H1 (cell line): Measurements from ENCODE around the gene UBE2O. TPM values are rescaled to one million over a fixed set of nuclear protein-coding genes. Genes with fewer than 3 reads are reported as not detected.
A peak's percentile ranks its signal among the peaks of the same experiment; 100 is the strongest.

Experiments used
- CTCF ChIA-PET: fragments of 300-600 bp; sonication (Branson Sonifier 250); formaldehyde crosslinking; loops from one replicate; lab custom pipeline; 2021; ENCODE audit not compliant: partially characterized antibody; lab: Charles Lee
- POLR2A ChIA-PET: fragments of 300-600 bp; sonication (Branson Sonifier 250); formaldehyde crosslinking; loops from one replicate; lab custom pipeline; 2021; ENCODE audit warnings: inconsistent platforms; ENCODE audit not compliant: partially characterized antibody; lab: Charles Lee
- DNase-seq, 2 experiments: peaks; one replicate each; pipeline versions ENCODE4 v3.0.0 to v3.0.0-alpha.2; 2010 to 2022; ENCODE audit warnings: low spot score in 2 of 2, low read depth in 1 of 2, mixed read lengths in 1 of 2
- FAIRE-seq: peaks from 2 replicates; lab custom pipeline; 2011; peaks lifted over from hg19 to GRCh38; lab: Jason Lieb, UNC
- H2AFZ ChIP-seq: 2 replicates; pipeline ENCODE4 v1.8.1; 2012; ENCODE audit warnings: low read length, inconsistent platforms
- H2AK5ac ChIP-seq: 2 replicates; pipeline ENCODE4 v1.6.1; 2013; ENCODE audit warnings: low read depth, low read length
- H2BK120ac ChIP-seq: replicated peaks from 2 replicates; pipeline ENCODE3; 2013; ENCODE audit warnings: low read depth, low read length, inconsistent platforms
- H2BK12ac ChIP-seq: 2 replicates; pipeline ENCODE4 v1.6.1; 2013; ENCODE audit warnings: low read depth, low read length
- H2BK15ac ChIP-seq: 2 replicates; pipeline ENCODE4 v1.6.1; 2013; ENCODE audit warnings: low read length
- H2BK20ac ChIP-seq: 2 replicates; pipeline ENCODE4 v1.6.1; 2013; ENCODE audit warnings: low read length
- H2BK5ac ChIP-seq: 2 replicates; pipeline ENCODE4 v1.6.1; 2013; ENCODE audit warnings: low read depth, low read length
- H3K14ac ChIP-seq: 2 replicates; pipeline ENCODE4 v1.6.1; 2013; ENCODE audit warnings: inconsistent platforms; ENCODE audit not compliant: insufficient read length
- H3K18ac ChIP-seq: 2 replicates; pipeline ENCODE4 v1.6.1; 2013; ENCODE audit warnings: low read length; ENCODE audit errors: extremely low read depth
- H3K23ac ChIP-seq: 2 replicates; pipeline ENCODE4 v1.6.1; 2013; ENCODE audit warnings: inconsistent platforms; ENCODE audit not compliant: insufficient read length
- H3K23me2 ChIP-seq: 2 replicates; pipeline ENCODE4 v1.6.1; 2013; ENCODE audit warnings: low read depth, low read length
- H3K27ac ChIP-seq: 2 replicates; pipeline ENCODE4 v1.6.1; 2011; ENCODE audit warnings: low read depth, low read length, inconsistent platforms
- H3K27me3 ChIP-seq, 4 experiments: replicated peaks in 1 of 4; 1 replicate in 1 of 4; 2 replicates in 3 of 4; pipeline versions ENCODE4 v1.6.1 to v1.8.1; 2011 to 2013; ENCODE audit warnings: low read length in 3 of 4, mild to moderate bottlenecking in 3 of 4, inconsistent platforms in 2 of 4, mixed read lengths in 2 of 4, moderate library complexity in 1 of 4; ENCODE audit not compliant: control insufficient read depth in 3 of 4, insufficient read depth in 3 of 4; ENCODE audit errors: extremely low read depth in 1 of 4
- H3K36me3 ChIP-seq, 4 experiments: 2 replicates each; pipeline versions ENCODE4 v1.6.1 to v1.8.1; 2011 to 2013; ENCODE audit warnings: mild to moderate bottlenecking in 4 of 4, low read length in 3 of 4, moderate library complexity in 2 of 4, control low read depth in 1 of 4, inconsistent platforms in 1 of 4; ENCODE audit not compliant: insufficient read depth in 4 of 4, control insufficient read depth in 2 of 4
- H3K4ac ChIP-seq: replicated peaks from 2 replicates; pipeline ENCODE3; 2013; ENCODE audit warnings: low read length, low read depth, mixed read lengths, inconsistent platforms; ENCODE audit not compliant: insufficient read length
- H3K4me1 ChIP-seq, 4 experiments: replicated peaks in 1 of 4; 1 replicate in 1 of 4; 2 replicates in 3 of 4; pipeline versions ENCODE4 v1.6.1 to v1.8.1; 2011 to 2013; ENCODE audit warnings: low read length in 3 of 4, inconsistent platforms in 2 of 4, mixed read lengths in 1 of 4; ENCODE audit not compliant: insufficient read depth in 4 of 4, control insufficient read depth in 3 of 4
- H3K4me2 ChIP-seq, 2 experiments: 2 replicates each; pipeline versions ENCODE4 v1.6.1 to v1.8.1; 2011 to 2013; ENCODE audit warnings: low read depth in 2 of 2, low read length in 2 of 2, control low read depth in 1 of 2, inconsistent platforms in 1 of 2, mild to moderate bottlenecking in 1 of 2; ENCODE audit not compliant: insufficient read depth in 1 of 2
- H3K4me3 ChIP-seq, 4 experiments: fragments of 200-600, 300-600 bp in 1 of 4; sonication (generic), shearing (Covaris generic), sonication (Bioruptor Twin) in 1 of 4; 2 replicates each; pipeline versions ENCODE4 v1.5.1 to v1.8.1; 2011 to 2016; ENCODE audit warnings: low read length in 4 of 4, low read depth in 3 of 4, control low read depth in 2 of 4, inconsistent platforms in 2 of 4, mild to moderate bottlenecking in 2 of 4, mixed read lengths in 1 of 4, moderate library complexity in 1 of 4; ENCODE audit not compliant: insufficient read depth in 2 of 4; ENCODE audit errors: extremely low read depth in 1 of 4
- H3K56ac ChIP-seq: replicated peaks from 2 replicates; pipeline ENCODE3; 2013; ENCODE audit warnings: low read depth, mild to moderate bottlenecking, mixed read lengths, low read length, inconsistent platforms; ENCODE audit not compliant: insufficient read length
- H3K79me1 ChIP-seq: 2 replicates; pipeline ENCODE4 v1.6.1; 2013; ENCODE audit warnings: low read depth, low read length, control low read depth
- H3K79me2 ChIP-seq, 2 experiments: 2 replicates each; pipeline versions ENCODE4 v1.6.1 to v1.8.1; 2012 to 2013; ENCODE audit warnings: low read length in 2 of 2, mild to moderate bottlenecking in 2 of 2, inconsistent platforms in 1 of 2; ENCODE audit not compliant: insufficient read depth in 2 of 2, control insufficient read depth in 1 of 2
- H3K9ac ChIP-seq, 4 experiments: replicated peaks in 1 of 4; 1 replicate in 1 of 4; 2 replicates in 3 of 4; pipeline versions ENCODE4 v1.6.1 to v1.8.1; 2011 to 2013; ENCODE audit warnings: low read depth in 3 of 4, low read length in 3 of 4, control low read depth in 2 of 4, mild to moderate bottlenecking in 2 of 4, moderate library complexity in 2 of 4, inconsistent platforms in 1 of 4; ENCODE audit errors: extremely low read depth in 1 of 4
- H3K9me3 ChIP-seq, 2 experiments: 2 replicates each; pipeline versions ENCODE4 v1.6.1 to v1.8.1; 2012 to 2013; ENCODE audit warnings: mild to moderate bottlenecking in 2 of 2, moderate library complexity in 2 of 2, control low read depth in 1 of 2, inconsistent platforms in 1 of 2, low read depth in 1 of 2, low read length in 1 of 2, mixed read lengths in 1 of 2; ENCODE audit not compliant: insufficient read depth in 2 of 2
- H4K20me1 ChIP-seq, 2 experiments: replicated peaks in 1 of 2; 2 replicates each; pipeline versions ENCODE3 to v1.8.1; 2011 to 2013; ENCODE audit warnings: inconsistent platforms in 2 of 2, low read length in 2 of 2, mild to moderate bottlenecking in 1 of 2; ENCODE audit not compliant: insufficient read depth in 2 of 2, control insufficient read depth in 1 of 2
- H4K5ac ChIP-seq: 2 replicates; pipeline ENCODE4 v1.6.1; 2013; ENCODE audit warnings: low read length, low read depth, mixed read lengths, inconsistent platforms; ENCODE audit not compliant: insufficient read length
- H4K8ac ChIP-seq: 2 replicates; pipeline ENCODE4 v1.8.0; 2013; ENCODE audit warnings: mild to moderate bottlenecking, moderate library complexity, low read length, inconsistent platforms; ENCODE audit not compliant: insufficient read depth; ENCODE audit errors: extremely low read depth
- H4K91ac ChIP-seq: replicated peaks from 2 replicates; pipeline ENCODE3; 2013; ENCODE audit warnings: low read length, mixed read lengths, inconsistent platforms; ENCODE audit not compliant: insufficient read length
- CTBP2 ChIP-seq: IDR thresholded peaks from 2 replicates; pipeline ENCODE4 v1.7.0; 2011; ENCODE audit warnings: borderline replicate concordance, mild to moderate bottlenecking, moderate library complexity, mixed read lengths, low read length; ENCODE audit not compliant: insufficient read depth, insufficient read length
- EP300 ChIP-seq, 2 experiments: IDR thresholded peaks; 1 replicate in 1 of 2; 2 replicates in 1 of 2; pipeline ENCODE4 v1.6.1; 2011 to 2012; ENCODE audit warnings: low read depth in 2 of 2, low read length in 2 of 2, mild to moderate bottlenecking in 2 of 2, borderline replicate concordance in 1 of 2, inconsistent platforms in 1 of 2, moderate library complexity in 1 of 2
- KDM4A ChIP-seq: IDR thresholded peaks from one replicate; pipeline ENCODE4 v1.7.1; 2012; ENCODE audit warnings: low read depth, mild to moderate bottlenecking, moderate library complexity, low read length, inconsistent platforms; ENCODE audit not compliant: severe bottlenecking
- RFX5 ChIP-seq: IDR thresholded peaks from 2 replicates; pipeline ENCODE4 v1.6.1; 2011; ENCODE audit warnings: low read depth, low read length, improper control_type of control experiment, borderline replicate concordance
- SAP30 ChIP-seq: fragments of 300-600 bp; sonication (generic); IDR thresholded peaks from 2 replicates; pipeline ENCODE4 v1.7.1; 2012; ENCODE audit warnings: low read length, moderate library complexity, mild to moderate bottlenecking, inconsistent platforms; ENCODE audit not compliant: insufficient read depth, insufficient replicate concordance
- SIN3A ChIP-seq, 2 experiments: IDR thresholded peaks in 1 of 2; conservative IDR thresholded peaks in 1 of 2; 2 replicates each; pipeline ENCODE4 v1.6.1; 2011 to 2012; ENCODE audit warnings: low read length in 2 of 2, improper control_type of control experiment in 1 of 2, low read depth in 1 of 2, mild to moderate bottlenecking in 1 of 2
- SIRT6 ChIP-seq: IDR thresholded peaks from one replicate; pipeline ENCODE4 v1.7.1; 2012; ENCODE audit warnings: low read length, inconsistent platforms
- SIX5 ChIP-seq: IDR thresholded peaks from 2 replicates; pipeline ENCODE4 v1.6.1; 2011; ENCODE audit warnings: mild to moderate bottlenecking, low read depth, low read length
- SP2 ChIP-seq: IDR thresholded peaks from 2 replicates; pipeline ENCODE4 v1.6.1; 2012; ENCODE audit warnings: mild to moderate bottlenecking, low read length, inconsistent platforms
- TCF12 ChIP-seq: IDR thresholded peaks from 2 replicates; pipeline ENCODE4 v1.6.1; 2011; ENCODE audit warnings: low read depth, mild to moderate bottlenecking, low read length
- ZNF274 ChIP-seq: IDR thresholded peaks from 2 replicates; pipeline ENCODE4 v1.7.0; 2012; ENCODE audit warnings: low read length, borderline replicate concordance; ENCODE audit errors: extremely low read depth
- WGBS, 2 experiments: shearing (Covaris generic) in 1 of 2; methylation state at CpG; one replicate each; pipeline versions ENCODE4 v1.1.6 to v1.1.7; 2013 to 2015; ENCODE audit warnings: low lambda C conversion rate in 2 of 2, mixed read lengths in 2 of 2, inconsistent platforms in 1 of 2, low coverage in 1 of 2, missing lambda C conversion rate in 1 of 2; ENCODE audit not compliant: insufficient replicate concordance in 2 of 2, insufficient coverage in 1 of 2, insufficient read length in 1 of 2; ENCODE audit errors: extremely low coverage in 1 of 2, missing lambda C conversion rate in 1 of 2; 5-methylcytosine and 5-hydroxymethylcytosine counted together
- polyA plus RNA-seq, 7 experiments: library from polyadenylated mRNA; depleted of rRNA in 3 of 7; stranded (reverse) in 5 of 7; unstranded in 2 of 7; fragments of >200 nt in 5 of 7; fragments of 200-250 nt in 2 of 7; gene quantifications; 1 replicate in 5 of 7; 2 replicates in 1 of 7; 4 replicates in 1 of 7; pipeline versions ENCODE4 v1.2.1 to v1.2.3, GENCODE V29; 2011 to 2013; ENCODE audit warnings: missing spikeins in 2 of 7, mixed read lengths in 2 of 7
- total RNA-seq: library from RNA; stranded (reverse); fragmentation: NEBNext Ultra II Directional; extraction: Animal tissue kit (Norgen Biotek cat#: 25700); gene quantifications from 2 replicates; pipeline ENCODE4 v1.2.1, GENCODE V29; 2021
- TF ChIP-seq, protein P1 (sequence below): IDR thresholded peaks from 2 replicates; pipeline ENCODE4 v1.6.1; 2012; ENCODE audit warnings: inconsistent platforms

Gene UBE2O
- total and polyA plus RNA-seq, 2 of the 8 experiments (the other 6 are each of a cell fraction or from before 2014, with no cell fraction given) = 24.4 to 63.0 TPM

GRCh38 chr17:76366247-76366646 is 86.7 kb downstream of the UBE2O start:
- H3K4ac ChIP-seq = no peak overlapping the region

More at GRCh38 chr17:76366247-76366646, 86.7 kb downstream of the UBE2O start:
- Histone ChIP-seq H2BK120ac (no peak overlapping the region), H3K23ac (no peak overlapping the region), H4K91ac (no peak overlapping the region), H2BK15ac (no peak overlapping the region; the same call in 1 of the 2 replicates), H3K4me2 (0 out of 4 replicates have a peak overlapping the region, but pooled peaks of 1 of the 2 experiments have one; percentile 6), H3K27ac (no peak overlapping the region), H3K23me2 (no peaks in the 10 kb centered on the region), H3K4me1 (peaks cover 0 to 4% (median 3%) of the 10 kb centered on the region in 4 experiments; a peak in 3 of 7 replicates), H2BK5ac (0 out of 2 replicates have a peak overlapping the region, but pooled peaks have one; percentile 24), H3K9me3 (no peaks in the 10 kb centered on the region), H3K14ac (no peak overlapping the region), H3K56ac (no peak overlapping the region), H2BK20ac (no peak overlapping the region), H3K36me3 (no peaks in the 10 kb centered on the region), H3K27me3 (no peaks in the 10 kb centered on the region), H2AK5ac (no peak overlapping the region), H4K8ac (no peak overlapping the region), H4K5ac (no peak overlapping the region), H3K18ac (peak overlapping the region; percentile 27; the same call in 1 of the 2 replicates), H3K79me2 (no peaks in the 10 kb centered on the region), H3K79me1 (no peaks in the 10 kb centered on the region), H3K4me3 (no peak overlapping the region), H3K9ac (no peak overlapping the region), H4K20me1 (no peaks in the 10 kb centered on the region), H2BK12ac (no peak overlapping the region), H2AFZ (peak overlapping the region; percentile 16; the same call in 1 of the 2 replicates)
- ChIA-PET CTCF (interaction anchor here (0.7 to 29.3 kb wide), 16 partner anchors 9 to 243 kb away, joined by 3 to 635 read pairs (median 5); partner anchors contain the start of genes PRPSAP1, QRICH2 and SPHK1), POLR2A (interaction anchor here (0.7 to 3.0 kb wide), 3 partner anchors 13 to 33 kb away, joined by 3 to 9 read pairs (median 3); no protein-coding TSS in a partner anchor)
- no peak for FAIRE-seq
- no peak for TF ChIP-seq RFX5
- TF ChIP-seq SIX5 = no peak
- no peak for TF ChIP-seq ZNF274
- no peak for TF ChIP-seq SIN3A (conservative IDR thresholded peaks at IDR 0.05 in 1 of 2, IDR thresholded peaks at IDR 0.05 in 1 of 2; ENCODE audit: low read depth in 1 of 2, low read length in 2 of 2)
- no peak for TF ChIP-seq SP2
- TF ChIP-seq TCF12 = no peak
- no peak for TF ChIP-seq CTBP2
- no peak for TF ChIP-seq SAP30
- TF ChIP-seq SIRT6 = no peak
- TF ChIP-seq, protein P1, sequence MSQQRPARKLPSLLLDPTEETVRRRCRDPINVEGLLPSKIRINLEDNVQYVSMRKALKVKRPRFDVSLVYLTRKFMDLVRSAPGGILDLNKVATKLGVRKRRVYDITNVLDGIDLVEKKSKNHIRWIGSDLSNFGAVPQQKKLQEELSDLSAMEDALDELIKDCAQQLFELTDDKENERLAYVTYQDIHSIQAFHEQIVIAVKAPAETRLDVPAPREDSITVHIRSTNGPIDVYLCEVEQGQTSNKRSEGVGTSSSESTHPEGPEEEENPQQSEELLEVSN = no peak
- no peak for TF ChIP-seq KDM4A
- no peak for TF ChIP-seq EP300 (IDR thresholded peaks at IDR 0.05; ENCODE audit: borderline replicate concordance in 1 of 2, low read depth in 2 of 2, low read length in 2 of 2)
- 97% methylated on average over 3 of the region's 3 CpGs; no CpG with 5 or more reads in 1 of the 2 experiments for WGBS, 2 experiments
- DNase-seq = no peak
